WTC11 (cell line): ENCODE data around the gene DNM1L. TPM values are rescaled to one million over a fixed set of nuclear protein-coding genes. Genes with fewer than 3 reads are reported as not detected.

Experiments
- ATF1 ChIP-seq: sonication (generic); formaldehyde crosslinking; IDR thresholded peaks from 2 replicates; pipeline ENCODE4 v1.8.1; 2023; ENCODE audit warnings: mild to moderate bottlenecking, moderate library complexity, missing genetic modification reagents
- CREM ChIP-seq: sonication (generic); formaldehyde crosslinking; IDR thresholded peaks from 2 replicates; pipeline ENCODE4 v1.8.1; 2022; ENCODE audit warnings: mild to moderate bottlenecking, missing genetic modification reagents, moderate library complexity
- EMX1 ChIP-seq: fragments of 250-450 bp; sonication (Bioruptor Pico); IDR thresholded peaks from 2 replicates; pipeline ENCODE4 v1.8.0; 2021; ENCODE audit warnings: mild to moderate bottlenecking
- ESRRA ChIP-seq: sonication (generic); formaldehyde crosslinking; IDR thresholded peaks from 2 replicates; pipeline ENCODE4 v1.8.1; 2022; ENCODE audit warnings: mild to moderate bottlenecking, missing genetic modification reagents, borderline replicate concordance
- ETV6 ChIP-seq: sonication (generic); formaldehyde crosslinking; IDR thresholded peaks from 2 replicates; pipeline ENCODE4 v1.8.1; 2022; ENCODE audit warnings: mild to moderate bottlenecking, missing genetic modification reagents
- FOXK1 ChIP-seq: sonication (generic); formaldehyde crosslinking; IDR thresholded peaks from 2 replicates; pipeline ENCODE4 v1.8.0; 2022; ENCODE audit warnings: mild to moderate bottlenecking, moderate library complexity, missing genetic modification reagents
- FOXP1 ChIP-seq: sonication (generic); formaldehyde crosslinking; IDR thresholded peaks from 2 replicates; pipeline ENCODE4 v1.8.0; 2022; ENCODE audit warnings: missing genetic modification reagents, mild to moderate bottlenecking, moderate library complexity, borderline replicate concordance
- GABPB1 ChIP-seq: sonication (generic); formaldehyde crosslinking; IDR thresholded peaks from 2 replicates; pipeline ENCODE4 v1.8.1; 2023; ENCODE audit warnings: mild to moderate bottlenecking, missing genetic modification reagents
- GTF2I ChIP-seq: fragments of 250-450 bp; sonication (Bioruptor Pico); conservative IDR thresholded peaks from 2 replicates; pipeline ENCODE4 v1.4.0; 2021; ENCODE audit warnings: mild to moderate bottlenecking
- HMGA2 ChIP-seq: fragments of 250-450 bp; sonication (Bioruptor Pico); IDR thresholded peaks from 2 replicates; pipeline ENCODE4 v1.4.0; 2021; ENCODE audit warnings: mild to moderate bottlenecking, moderate library complexity
- HMGXB4 ChIP-seq: sonication (generic); formaldehyde crosslinking; IDR thresholded peaks from 2 replicates; pipeline ENCODE4 v1.8.1; 2023; ENCODE audit warnings: mild to moderate bottlenecking, moderate library complexity, missing genetic modification reagents
- MXD4 ChIP-seq: fragments of 250-450 bp; sonication (Bioruptor Pico); IDR thresholded peaks from 2 replicates; pipeline ENCODE4 v1.8.0; 2021; ENCODE audit warnings: mild to moderate bottlenecking, moderate library complexity, borderline replicate concordance
- NFE2L1 ChIP-seq: sonication (generic); formaldehyde crosslinking; IDR thresholded peaks from 2 replicates; pipeline ENCODE4 v1.8.1; 2023; ENCODE audit warnings: missing genetic modification reagents
- PRRX2 ChIP-seq: fragments of 250-450 bp; sonication (Bioruptor Pico); IDR thresholded peaks from 2 replicates; pipeline ENCODE4 v1.8.0; 2021; ENCODE audit warnings: mild to moderate bottlenecking
- SMAD3 ChIP-seq: sonication (generic); formaldehyde crosslinking; IDR thresholded peaks from 2 replicates; pipeline ENCODE4 v1.8.0; 2022; ENCODE audit warnings: missing genetic modification reagents, mild to moderate bottlenecking, borderline replicate concordance
- SP1 ChIP-seq: sonication (generic); formaldehyde crosslinking; conservative IDR thresholded peaks from 2 replicates; pipeline ENCODE4 v1.8.1; 2022; ENCODE audit warnings: missing genetic modification reagents
- ZNF121 ChIP-seq: sonication (generic); formaldehyde crosslinking; IDR thresholded peaks from 2 replicates; pipeline ENCODE4 v1.8.0; 2023; ENCODE audit warnings: missing genetic modification reagents
- ZNF138 ChIP-seq: sonication (generic); formaldehyde crosslinking; conservative IDR thresholded peaks from 2 replicates; pipeline ENCODE4 v1.8.1; 2022; ENCODE audit warnings: mild to moderate bottlenecking, moderate library complexity, missing genetic modification reagents
- ZNF219 ChIP-seq: sonication (generic); formaldehyde crosslinking; IDR thresholded peaks from 2 replicates; pipeline ENCODE4 v1.8.0; 2023; ENCODE audit warnings: missing genetic modification reagents, mild to moderate bottlenecking, borderline replicate concordance
- ZNF281 ChIP-seq: sonication (generic); formaldehyde crosslinking; IDR thresholded peaks from 2 replicates; pipeline ENCODE4 v1.8.0; 2023; ENCODE audit warnings: mild to moderate bottlenecking, missing genetic modification reagents
- ZNF416 ChIP-seq: fragments of 250-450 bp; sonication (Bioruptor Pico); IDR thresholded peaks from 2 replicates; pipeline ENCODE4 v1.9.0; 2021; ENCODE audit warnings: mild to moderate bottlenecking, inconsistent platforms
- ZNF671 ChIP-seq: fragments of 250-450 bp; sonication (Bioruptor Pico); IDR thresholded peaks from 2 replicates; pipeline ENCODE4 v1.8.0; 2021; ENCODE audit warnings: mild to moderate bottlenecking
- total RNA-seq: library from RNA; stranded (reverse); gene quantifications from 3 replicates; pipeline ENCODE4 v1.2.3, GENCODE V29; 2021
- TF ChIP-seq, protein P1 (sequence below): sonication (generic); formaldehyde crosslinking; IDR thresholded peaks from 2 replicates; pipeline ENCODE4 v1.8.0; 2022; ENCODE audit warnings: mild to moderate bottlenecking, missing genetic modification reagents
- TF ChIP-seq, protein P2 (sequence below): fragments of 200-600 bp; IDR thresholded peaks from 2 replicates; pipeline ENCODE4 v1.8.0; 2022; ENCODE audit warnings: antibody characterized with exemption
- TF ChIP-seq, protein P3 (sequence below): sonication (generic); formaldehyde crosslinking; IDR thresholded peaks from 2 replicates; pipeline ENCODE4 v1.8.1; 2023; ENCODE audit warnings: mild to moderate bottlenecking, missing genetic modification reagents, moderate library complexity
- TF ChIP-seq, protein P4 (sequence below): fragments of 250-450 bp; sonication (Bioruptor Pico); IDR thresholded peaks from 2 replicates; pipeline ENCODE4 v1.8.0; 2021; ENCODE audit warnings: mild to moderate bottlenecking
- TF ChIP-seq, protein P5 (sequence below): fragments of 250-450 bp; sonication (Bioruptor Pico); IDR thresholded peaks from 2 replicates; pipeline ENCODE4 v1.9.0; 2021; ENCODE audit warnings: mild to moderate bottlenecking
- TF ChIP-seq, protein P6 (sequence below): sonication (generic); formaldehyde crosslinking; IDR thresholded peaks from 2 replicates; pipeline ENCODE4 v1.8.0; 2022; ENCODE audit warnings: mild to moderate bottlenecking, missing genetic modification reagents

Gene DNM1L
- total RNA-seq, 1 experiment from 2014 or later, result 74.3 TPM

GRCh38 chr12:32679091-32679919, at the start of gene DNM1L (continued):
- TF ChIP-seq ZNF416 (CRISPR knock-in tag), result no peak
- 0 out of 2 replicates have a peak, but pooled peaks have one; percentile 59 for TF ChIP-seq ZNF219 (CRISPR knock-in tag)
- TF ChIP-seq GTF2I (CRISPR knock-in tag), result no peak
- no peak for TF ChIP-seq NFE2L1 (CRISPR knock-in tag)
- TF ChIP-seq MXD4 (CRISPR knock-in tag), result no peak
- TF ChIP-seq GABPB1 (CRISPR knock-in tag), result peak; percentile 45
- TF ChIP-seq, protein P1, sequence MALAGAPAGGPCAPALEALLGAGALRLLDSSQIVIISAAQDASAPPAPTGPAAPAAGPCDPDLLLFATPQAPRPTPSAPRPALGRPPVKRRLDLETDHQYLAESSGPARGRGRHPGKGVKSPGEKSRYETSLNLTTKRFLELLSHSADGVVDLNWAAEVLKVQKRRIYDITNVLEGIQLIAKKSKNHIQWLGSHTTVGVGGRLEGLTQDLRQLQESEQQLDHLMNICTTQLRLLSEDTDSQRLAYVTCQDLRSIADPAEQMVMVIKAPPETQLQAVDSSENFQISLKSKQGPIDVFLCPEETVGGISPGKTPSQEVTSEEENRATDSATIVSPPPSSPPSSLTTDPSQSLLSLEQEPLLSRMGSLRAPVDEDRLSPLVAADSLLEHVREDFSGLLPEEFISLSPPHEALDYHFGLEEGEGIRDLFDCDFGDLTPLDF (CRISPR knock-in tag), result no peak
- TF ChIP-seq, protein P2, sequence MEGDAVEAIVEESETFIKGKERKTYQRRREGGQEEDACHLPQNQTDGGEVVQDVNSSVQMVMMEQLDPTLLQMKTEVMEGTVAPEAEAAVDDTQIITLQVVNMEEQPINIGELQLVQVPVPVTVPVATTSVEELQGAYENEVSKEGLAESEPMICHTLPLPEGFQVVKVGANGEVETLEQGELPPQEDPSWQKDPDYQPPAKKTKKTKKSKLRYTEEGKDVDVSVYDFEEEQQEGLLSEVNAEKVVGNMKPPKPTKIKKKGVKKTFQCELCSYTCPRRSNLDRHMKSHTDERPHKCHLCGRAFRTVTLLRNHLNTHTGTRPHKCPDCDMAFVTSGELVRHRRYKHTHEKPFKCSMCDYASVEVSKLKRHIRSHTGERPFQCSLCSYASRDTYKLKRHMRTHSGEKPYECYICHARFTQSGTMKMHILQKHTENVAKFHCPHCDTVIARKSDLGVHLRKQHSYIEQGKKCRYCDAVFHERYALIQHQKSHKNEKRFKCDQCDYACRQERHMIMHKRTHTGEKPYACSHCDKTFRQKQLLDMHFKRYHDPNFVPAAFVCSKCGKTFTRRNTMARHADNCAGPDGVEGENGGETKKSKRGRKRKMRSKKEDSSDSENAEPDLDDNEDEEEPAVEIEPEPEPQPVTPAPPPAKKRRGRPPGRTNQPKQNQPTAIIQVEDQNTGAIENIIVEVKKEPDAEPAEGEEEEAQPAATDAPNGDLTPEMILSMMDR, result no peak
- no peak for TF ChIP-seq ZNF138
- TF ChIP-seq ZNF121 (CRISPR knock-in tag), result peak; percentile 23; the same call in 1 of the 2 replicates
- TF ChIP-seq CREM (CRISPR knock-in tag), result peak; percentile 18; the same call in 1 of the 2 replicates
- TF ChIP-seq, protein P3, sequence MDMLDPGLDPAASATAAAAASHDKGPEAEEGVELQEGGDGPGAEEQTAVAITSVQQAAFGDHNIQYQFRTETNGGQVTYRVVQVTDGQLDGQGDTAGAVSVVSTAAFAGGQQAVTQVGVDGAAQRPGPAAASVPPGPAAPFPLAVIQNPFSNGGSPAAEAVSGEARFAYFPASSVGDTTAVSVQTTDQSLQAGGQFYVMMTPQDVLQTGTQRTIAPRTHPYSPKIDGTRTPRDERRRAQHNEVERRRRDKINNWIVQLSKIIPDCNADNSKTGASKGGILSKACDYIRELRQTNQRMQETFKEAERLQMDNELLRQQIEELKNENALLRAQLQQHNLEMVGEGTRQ (CRISPR knock-in tag), result peak; percentile 60
- TF ChIP-seq, protein P4, sequence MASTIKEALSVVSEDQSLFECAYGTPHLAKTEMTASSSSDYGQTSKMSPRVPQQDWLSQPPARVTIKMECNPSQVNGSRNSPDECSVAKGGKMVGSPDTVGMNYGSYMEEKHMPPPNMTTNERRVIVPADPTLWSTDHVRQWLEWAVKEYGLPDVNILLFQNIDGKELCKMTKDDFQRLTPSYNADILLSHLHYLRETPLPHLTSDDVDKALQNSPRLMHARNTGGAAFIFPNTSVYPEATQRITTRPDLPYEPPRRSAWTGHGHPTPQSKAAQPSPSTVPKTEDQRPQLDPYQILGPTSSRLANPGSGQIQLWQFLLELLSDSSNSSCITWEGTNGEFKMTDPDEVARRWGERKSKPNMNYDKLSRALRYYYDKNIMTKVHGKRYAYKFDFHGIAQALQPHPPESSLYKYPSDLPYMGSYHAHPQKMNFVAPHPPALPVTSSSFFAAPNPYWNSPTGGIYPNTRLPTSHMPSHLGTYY (CRISPR knock-in tag), result no peak
- no peak for TF ChIP-seq HMGA2 (CRISPR knock-in tag)
- peak; percentile 83 for TF ChIP-seq ETV6 (CRISPR knock-in tag)
- TF ChIP-seq ATF1, result no peak
- TF ChIP-seq FOXP1 (CRISPR knock-in tag), result peak; percentile 95
- no peak for TF ChIP-seq ZNF281 (CRISPR knock-in tag)
- TF ChIP-seq HMGXB4 (CRISPR knock-in tag), result peak; percentile 91
- TF ChIP-seq FOXK1 (CRISPR knock-in tag), result peak; percentile 85
- TF ChIP-seq SP1 (CRISPR knock-in tag), result peak; percentile 94
- TF ChIP-seq, protein P5, sequence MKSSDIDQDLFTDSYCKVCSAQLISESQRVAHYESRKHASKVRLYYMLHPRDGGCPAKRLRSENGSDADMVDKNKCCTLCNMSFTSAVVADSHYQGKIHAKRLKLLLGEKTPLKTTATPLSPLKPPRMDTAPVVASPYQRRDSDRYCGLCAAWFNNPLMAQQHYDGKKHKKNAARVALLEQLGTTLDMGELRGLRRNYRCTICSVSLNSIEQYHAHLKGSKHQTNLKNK (CRISPR knock-in tag), result no peak
- peak; percentile 82; the same call in 1 of the 2 replicates for TF ChIP-seq ESRRA (CRISPR knock-in tag)
- TF ChIP-seq, protein P6, sequence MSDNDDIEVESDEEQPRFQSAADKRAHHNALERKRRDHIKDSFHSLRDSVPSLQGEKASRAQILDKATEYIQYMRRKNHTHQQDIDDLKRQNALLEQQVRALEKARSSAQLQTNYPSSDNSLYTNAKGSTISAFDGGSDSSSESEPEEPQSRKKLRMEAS, result peak; percentile 63
- no peak for TF ChIP-seq ZNF671 (CRISPR knock-in tag)
- no peak for TF ChIP-seq PRRX2 (CRISPR knock-in tag)
- TF ChIP-seq SMAD3 (CRISPR knock-in tag), result no peak; the same call in 1 of the 2 replicates
- no peak for TF ChIP-seq EMX1 (CRISPR knock-in tag)
